ENCODE results near the gene SHISAL1.

DNA sequence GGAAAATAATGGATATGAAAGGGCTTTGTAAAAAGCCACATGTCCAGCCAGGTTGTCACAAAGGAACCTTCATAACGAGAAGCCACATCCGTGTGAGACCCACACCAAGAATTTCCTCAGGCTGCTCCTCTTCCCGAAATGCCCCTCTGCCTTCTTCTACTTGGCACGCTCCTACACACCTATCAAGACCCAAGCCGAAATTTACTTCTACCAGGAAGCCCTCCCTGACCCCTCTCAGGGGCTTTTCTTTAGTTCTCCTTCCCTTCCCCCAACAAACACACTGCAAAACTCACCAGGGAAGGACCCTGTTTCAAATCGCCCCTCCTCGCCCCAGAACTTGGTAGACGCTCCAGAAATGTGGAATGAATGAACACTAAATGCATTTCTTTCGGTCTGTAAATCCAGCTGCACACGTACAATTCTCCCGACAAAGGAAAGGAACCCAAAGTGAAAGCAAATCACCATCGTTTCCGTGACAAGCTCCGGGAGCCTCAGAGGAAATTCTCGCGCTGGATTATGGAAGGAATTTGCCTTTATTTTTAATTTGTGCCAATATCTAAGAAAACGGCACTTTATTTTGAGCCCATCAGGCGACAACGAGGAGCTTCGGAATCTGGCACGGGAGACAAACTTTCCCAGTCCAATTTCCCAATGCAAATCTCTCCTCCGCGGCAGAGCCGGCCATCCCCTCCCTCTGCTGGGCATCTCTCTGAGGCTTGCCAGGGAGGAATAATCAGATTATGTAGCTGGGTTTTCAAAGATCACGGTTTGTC lies 13.2 kb upstream of the SHISAL1 start:
- TF ChIP-seq, protein P1, sequence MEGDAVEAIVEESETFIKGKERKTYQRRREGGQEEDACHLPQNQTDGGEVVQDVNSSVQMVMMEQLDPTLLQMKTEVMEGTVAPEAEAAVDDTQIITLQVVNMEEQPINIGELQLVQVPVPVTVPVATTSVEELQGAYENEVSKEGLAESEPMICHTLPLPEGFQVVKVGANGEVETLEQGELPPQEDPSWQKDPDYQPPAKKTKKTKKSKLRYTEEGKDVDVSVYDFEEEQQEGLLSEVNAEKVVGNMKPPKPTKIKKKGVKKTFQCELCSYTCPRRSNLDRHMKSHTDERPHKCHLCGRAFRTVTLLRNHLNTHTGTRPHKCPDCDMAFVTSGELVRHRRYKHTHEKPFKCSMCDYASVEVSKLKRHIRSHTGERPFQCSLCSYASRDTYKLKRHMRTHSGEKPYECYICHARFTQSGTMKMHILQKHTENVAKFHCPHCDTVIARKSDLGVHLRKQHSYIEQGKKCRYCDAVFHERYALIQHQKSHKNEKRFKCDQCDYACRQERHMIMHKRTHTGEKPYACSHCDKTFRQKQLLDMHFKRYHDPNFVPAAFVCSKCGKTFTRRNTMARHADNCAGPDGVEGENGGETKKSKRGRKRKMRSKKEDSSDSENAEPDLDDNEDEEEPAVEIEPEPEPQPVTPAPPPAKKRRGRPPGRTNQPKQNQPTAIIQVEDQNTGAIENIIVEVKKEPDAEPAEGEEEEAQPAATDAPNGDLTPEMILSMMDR (IDR thresholded peaks at IDR 0.05 in 8 of 11, conservative IDR thresholded peaks at IDR 0.05 in 3 of 11), result peak in 2 of 11 experiments; percentile 9 to 21
- no peak for TF ChIP-seq POLR2AphosphoS5 (IDR thresholded peaks at IDR 0.05)
